GM12872 (cell line): ENCODE data around the gene GABBR2.

ENCODE experiments used
- TF ChIP-seq, protein P1 (sequence below): IDR thresholded peaks from 3 replicates; pipeline ENCODE4 v1.5.1; 2011; ENCODE audit warnings: low read depth, mild to moderate bottlenecking, low read length, moderate library complexity; ENCODE audit not compliant: insufficient read depth

The GABBR2 gene

DNA sequence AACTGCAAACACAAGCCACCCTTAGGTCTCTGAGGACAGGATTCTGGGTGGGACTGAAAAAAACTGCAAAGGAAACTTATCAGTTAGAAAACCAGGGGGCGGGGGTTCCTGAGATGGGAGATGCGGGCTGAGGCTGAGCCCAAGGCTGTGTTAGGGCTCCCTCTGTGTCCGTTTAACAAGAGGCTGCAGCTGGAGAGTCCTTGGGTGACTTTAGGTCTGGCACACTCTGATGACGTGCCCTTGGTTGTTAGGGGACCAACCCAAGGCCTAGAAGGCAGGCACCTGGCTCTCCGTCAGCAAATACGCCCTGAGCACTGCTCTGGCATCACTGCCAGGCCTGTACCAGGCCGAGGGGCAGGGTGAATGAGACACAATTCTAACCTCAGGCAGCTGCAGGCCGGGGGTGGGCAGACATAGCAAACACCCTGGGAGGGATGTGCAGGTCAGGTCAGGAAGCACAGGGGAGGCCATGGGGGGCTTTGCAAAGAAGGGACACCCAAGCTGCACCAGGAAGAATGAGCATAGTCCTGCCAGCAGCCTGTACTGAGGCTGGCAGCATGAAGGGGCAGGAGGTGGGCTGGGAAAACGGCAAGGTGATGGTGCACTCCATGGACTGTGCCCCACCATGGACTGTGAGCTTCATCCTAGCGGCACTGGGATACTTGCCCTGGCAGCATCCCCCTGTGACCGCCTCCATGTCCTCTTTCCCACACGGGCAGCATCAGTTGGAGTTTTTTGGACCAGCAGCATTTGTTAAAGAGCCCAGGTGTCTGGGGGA lies 137.9 kb downstream of the GABBR2 start:
- TF ChIP-seq, protein P1, sequence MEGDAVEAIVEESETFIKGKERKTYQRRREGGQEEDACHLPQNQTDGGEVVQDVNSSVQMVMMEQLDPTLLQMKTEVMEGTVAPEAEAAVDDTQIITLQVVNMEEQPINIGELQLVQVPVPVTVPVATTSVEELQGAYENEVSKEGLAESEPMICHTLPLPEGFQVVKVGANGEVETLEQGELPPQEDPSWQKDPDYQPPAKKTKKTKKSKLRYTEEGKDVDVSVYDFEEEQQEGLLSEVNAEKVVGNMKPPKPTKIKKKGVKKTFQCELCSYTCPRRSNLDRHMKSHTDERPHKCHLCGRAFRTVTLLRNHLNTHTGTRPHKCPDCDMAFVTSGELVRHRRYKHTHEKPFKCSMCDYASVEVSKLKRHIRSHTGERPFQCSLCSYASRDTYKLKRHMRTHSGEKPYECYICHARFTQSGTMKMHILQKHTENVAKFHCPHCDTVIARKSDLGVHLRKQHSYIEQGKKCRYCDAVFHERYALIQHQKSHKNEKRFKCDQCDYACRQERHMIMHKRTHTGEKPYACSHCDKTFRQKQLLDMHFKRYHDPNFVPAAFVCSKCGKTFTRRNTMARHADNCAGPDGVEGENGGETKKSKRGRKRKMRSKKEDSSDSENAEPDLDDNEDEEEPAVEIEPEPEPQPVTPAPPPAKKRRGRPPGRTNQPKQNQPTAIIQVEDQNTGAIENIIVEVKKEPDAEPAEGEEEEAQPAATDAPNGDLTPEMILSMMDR, result no peak

DNA sequence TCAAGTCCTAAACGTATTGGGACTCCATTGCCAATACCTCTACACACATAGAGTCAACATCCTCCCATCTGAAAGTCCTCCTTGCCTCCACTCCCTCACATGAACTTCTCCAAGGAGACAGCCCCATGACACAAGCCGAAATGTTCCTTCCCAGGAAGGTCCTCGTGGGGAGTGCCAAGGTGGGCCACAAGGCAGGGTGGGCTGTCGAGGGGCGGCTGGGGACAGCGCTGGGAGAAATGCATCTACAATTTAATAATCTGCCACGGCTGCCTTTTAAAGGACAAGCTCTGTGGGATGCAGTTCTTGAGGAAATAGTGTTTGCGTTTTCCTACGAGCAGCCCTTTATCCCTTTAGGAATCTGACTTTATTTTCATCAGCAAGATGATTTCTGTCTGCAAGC lies 138.7 kb downstream of the GABBR2 start:
- TF ChIP-seq, protein P1, result no peak

DNA sequence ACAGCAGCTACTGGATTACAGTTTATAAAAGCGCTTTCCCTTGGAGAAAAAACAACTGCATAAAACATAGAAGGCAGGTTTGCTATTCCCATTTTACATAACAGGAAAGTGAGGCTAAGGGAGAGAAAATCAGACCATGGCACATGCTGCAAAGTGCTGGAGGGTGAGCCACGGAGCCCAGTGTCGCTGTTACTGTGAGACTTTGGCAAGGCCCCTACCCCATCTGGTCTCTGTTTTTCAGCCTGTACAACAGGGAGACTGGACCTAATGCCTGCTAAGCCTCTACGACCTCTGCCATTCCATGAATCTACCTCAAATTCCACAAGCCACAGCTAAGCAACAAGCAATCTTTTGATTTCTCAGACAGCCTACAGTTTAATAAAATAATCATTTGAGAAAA lies 139.2 kb downstream of the GABBR2 start:
- TF ChIP-seq, protein P1, result no peak

DNA sequence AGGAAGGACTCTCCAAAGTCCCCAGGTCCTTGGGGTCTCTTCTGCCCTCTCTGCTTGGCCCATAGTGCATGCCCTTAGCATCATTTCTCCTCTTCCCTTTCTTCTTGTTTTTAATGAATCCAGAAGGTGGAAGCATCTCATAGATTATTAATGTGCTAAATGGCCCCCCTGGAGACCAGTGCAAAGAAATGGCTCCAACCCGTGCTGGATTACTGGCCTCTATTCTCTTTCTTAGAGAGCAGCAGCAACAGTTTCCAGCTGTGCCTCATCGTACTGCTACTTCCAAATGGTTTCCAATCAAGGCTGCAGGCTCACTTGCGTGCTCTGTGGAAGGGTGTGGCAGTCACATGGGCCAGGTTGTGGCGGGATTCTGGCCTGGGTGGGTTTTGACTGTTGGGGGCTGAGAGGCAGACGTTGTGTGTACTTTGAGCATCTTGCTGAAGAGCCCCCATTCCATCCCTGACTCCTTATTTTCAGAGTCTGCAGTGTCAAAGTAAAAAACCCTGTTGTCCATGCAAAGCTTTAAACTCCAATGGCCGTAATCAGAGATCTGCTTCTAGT lies 139.7 kb downstream of the GABBR2 start:
- TF ChIP-seq, protein P1, result no peak

DNA sequence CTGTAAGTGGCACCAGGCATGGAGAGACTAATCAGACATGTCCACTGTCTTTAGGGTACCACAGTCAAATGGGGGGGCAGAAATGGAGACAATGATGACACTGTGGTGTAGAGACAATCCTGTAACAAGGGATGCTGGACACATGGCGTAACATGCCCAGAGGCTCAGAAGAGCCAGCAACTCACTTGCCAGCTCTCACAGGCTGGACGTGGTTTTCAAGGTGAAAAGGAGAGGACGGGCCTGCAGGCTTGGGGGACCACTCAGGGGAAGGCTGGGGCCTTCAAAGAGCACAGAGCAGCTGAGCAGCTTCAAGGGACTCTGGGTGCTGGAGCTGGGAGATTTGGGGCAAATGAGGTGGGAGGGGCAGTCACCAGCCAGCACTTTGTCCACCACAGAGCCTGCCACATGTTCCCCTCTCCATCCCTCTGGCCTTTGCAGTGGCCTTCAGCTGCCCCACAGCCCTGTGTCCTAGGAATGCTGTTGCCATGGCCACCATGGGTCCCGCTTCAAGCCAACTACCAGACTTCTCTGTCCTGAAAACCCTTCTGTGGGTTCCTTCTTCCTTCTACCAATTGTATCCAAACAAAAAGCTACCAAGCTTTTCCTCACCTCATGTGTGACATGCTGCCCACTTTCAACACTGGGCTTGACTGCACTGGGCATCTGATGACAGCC lies 140.4 kb downstream of the GABBR2 start:
- TF ChIP-seq, protein P1, result no peak

DNA sequence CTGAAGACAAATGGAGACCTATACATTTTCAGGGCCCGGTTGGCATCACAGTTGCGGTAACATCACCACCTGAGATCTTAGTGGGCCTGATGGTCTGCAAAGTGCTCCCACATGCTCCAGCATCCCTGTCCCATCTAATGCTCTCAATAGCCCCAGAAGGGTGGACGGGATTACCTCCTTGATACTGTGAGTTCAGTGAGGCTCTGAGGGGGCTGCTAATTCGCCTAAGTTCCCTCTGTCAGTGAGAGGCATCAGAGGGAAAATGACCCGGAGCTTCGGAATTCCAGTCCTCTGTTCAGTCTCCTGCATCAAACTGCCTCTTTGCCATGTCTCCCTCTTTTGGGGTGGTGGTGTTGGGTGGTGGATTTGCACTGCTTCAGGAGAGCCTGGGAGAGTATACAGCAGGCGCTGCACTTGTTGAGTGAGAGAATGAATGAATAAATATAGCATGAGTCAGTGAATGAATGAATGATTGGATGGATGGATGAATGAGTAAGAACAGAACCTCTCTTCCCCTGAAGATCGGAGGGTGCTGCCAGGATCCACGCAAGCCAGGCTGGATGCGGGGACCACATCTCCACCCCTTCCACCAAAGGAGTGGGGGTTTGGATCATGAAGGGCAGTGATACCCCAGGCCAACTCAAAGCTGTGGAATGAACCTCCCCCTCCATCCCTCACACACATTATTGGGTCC lies 141.0 kb downstream of the GABBR2 start:
- TF ChIP-seq, protein P1, result no peak
